Measurements from ENCODE around the gene CFAP299.

DNA sequence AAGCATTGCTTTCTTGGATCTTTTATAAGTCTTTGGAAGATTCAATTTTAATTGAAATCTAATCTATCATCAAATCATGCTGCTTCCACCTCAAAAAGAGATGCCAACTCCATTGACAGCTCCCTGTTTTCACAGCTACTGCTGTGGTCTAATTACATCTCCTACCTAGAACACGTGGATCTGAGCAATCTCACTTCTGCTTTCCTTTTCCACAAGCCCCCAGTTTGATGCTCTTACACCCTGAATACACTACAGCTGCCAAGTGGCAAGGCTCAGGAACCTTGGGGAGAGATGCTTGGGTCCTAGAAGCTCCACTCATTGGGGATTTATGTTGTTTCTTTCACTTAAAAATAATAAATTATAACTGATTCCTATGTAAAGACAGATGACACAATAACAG, 172.0 kb downstream of the CFAP299 start:
- no peak for TF ChIP-seq EZH2 (IDR thresholded peaks at IDR 0.05; ENCODE audit: borderline replicate concordance, low read depth, low read length, poor library complexity, severe bottlenecking)
- TF ChIP-seq, protein P1, sequence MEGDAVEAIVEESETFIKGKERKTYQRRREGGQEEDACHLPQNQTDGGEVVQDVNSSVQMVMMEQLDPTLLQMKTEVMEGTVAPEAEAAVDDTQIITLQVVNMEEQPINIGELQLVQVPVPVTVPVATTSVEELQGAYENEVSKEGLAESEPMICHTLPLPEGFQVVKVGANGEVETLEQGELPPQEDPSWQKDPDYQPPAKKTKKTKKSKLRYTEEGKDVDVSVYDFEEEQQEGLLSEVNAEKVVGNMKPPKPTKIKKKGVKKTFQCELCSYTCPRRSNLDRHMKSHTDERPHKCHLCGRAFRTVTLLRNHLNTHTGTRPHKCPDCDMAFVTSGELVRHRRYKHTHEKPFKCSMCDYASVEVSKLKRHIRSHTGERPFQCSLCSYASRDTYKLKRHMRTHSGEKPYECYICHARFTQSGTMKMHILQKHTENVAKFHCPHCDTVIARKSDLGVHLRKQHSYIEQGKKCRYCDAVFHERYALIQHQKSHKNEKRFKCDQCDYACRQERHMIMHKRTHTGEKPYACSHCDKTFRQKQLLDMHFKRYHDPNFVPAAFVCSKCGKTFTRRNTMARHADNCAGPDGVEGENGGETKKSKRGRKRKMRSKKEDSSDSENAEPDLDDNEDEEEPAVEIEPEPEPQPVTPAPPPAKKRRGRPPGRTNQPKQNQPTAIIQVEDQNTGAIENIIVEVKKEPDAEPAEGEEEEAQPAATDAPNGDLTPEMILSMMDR (conservative IDR thresholded peaks at IDR 0.05; ENCODE audit: low read depth, low read length): no peak
